ENCODE measurements around the gene ASTN2.

DNA sequence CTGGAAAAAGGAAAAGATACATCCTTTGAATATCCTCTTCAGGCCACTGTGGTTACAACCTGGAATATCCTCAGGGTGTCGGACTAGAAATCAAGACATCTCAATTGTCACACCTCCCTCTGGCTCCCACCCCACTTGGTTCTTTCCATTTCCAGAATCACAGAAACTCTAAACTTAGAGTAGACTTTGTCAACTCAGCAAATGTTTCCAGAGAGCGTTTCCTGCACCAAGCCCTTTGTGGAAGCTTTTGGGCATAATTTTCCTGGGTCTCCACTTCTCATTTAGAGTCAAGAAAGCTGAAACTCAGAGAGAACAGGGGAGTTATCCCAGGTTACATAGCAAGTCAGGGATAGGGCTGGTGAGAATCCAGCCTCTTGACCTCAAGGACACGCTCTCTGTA lies 108.8 kb downstream of the ASTN2 start:
- TF ChIP-seq POLR2A (IDR thresholded peaks at IDR 0.05; ENCODE audit: extremely low read depth, insufficient read length) (no peak), MYC (IDR thresholded peaks at IDR 0.05; ENCODE audit: low read depth, low read length) (no peak)
- TF ChIP-seq, protein P1, sequence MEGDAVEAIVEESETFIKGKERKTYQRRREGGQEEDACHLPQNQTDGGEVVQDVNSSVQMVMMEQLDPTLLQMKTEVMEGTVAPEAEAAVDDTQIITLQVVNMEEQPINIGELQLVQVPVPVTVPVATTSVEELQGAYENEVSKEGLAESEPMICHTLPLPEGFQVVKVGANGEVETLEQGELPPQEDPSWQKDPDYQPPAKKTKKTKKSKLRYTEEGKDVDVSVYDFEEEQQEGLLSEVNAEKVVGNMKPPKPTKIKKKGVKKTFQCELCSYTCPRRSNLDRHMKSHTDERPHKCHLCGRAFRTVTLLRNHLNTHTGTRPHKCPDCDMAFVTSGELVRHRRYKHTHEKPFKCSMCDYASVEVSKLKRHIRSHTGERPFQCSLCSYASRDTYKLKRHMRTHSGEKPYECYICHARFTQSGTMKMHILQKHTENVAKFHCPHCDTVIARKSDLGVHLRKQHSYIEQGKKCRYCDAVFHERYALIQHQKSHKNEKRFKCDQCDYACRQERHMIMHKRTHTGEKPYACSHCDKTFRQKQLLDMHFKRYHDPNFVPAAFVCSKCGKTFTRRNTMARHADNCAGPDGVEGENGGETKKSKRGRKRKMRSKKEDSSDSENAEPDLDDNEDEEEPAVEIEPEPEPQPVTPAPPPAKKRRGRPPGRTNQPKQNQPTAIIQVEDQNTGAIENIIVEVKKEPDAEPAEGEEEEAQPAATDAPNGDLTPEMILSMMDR (IDR thresholded peaks at IDR 0.05; ENCODE audit: low read depth, low read length): no peak
- TF ChIP-seq, protein P2, sequence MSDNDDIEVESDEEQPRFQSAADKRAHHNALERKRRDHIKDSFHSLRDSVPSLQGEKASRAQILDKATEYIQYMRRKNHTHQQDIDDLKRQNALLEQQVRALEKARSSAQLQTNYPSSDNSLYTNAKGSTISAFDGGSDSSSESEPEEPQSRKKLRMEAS (IDR thresholded peaks at IDR 0.05; ENCODE audit: low read depth, low read length): no peak
